GM19324 (cell line): ENCODE data around the gene ZFAND2A.

Source experiments
- ATAC-seq: cut with Tn5 transposase; IDR thresholded peaks from one replicate; pipeline ENCODE4 v1.9.1; 2021; ENCODE audit warnings: mild to moderate bottlenecking, moderate library complexity; ENCODE audit not compliant: unreplicated experiment, low FRiP score

The ZFAND2A gene

GRCh38 chr7:1111156-1111555 is 48.8 kb downstream of the ZFAND2A start:
- no peak for ATAC-seq

- no peak for ATAC-seq
These were observed 49.6 kb downstream of the ZFAND2A start for GRCh38 chr7:1110358-1110757.

GRCh38 chr7:1109581-1110310 is 50.2 kb downstream of the ZFAND2A start:
- ATAC-seq: no peak

- no peak for ATAC-seq
These were observed 51.6 kb downstream of the ZFAND2A start for GRCh38 chr7:1108264-1108920.

- no peak for ATAC-seq
These were observed 53.1 kb downstream of the ZFAND2A start for GRCh38 chr7:1106793-1107421.

GRCh38 chr7:1106063-1106792 is 53.8 kb downstream of the ZFAND2A start:
- ATAC-seq: no peak

GRCh38 chr7:1105189-1105588 is 54.8 kb downstream of the ZFAND2A start:
- no peak for ATAC-seq

- ATAC-seq: no peak
These were observed 55.3 kb downstream of the ZFAND2A start for GRCh38 chr7:1104516-1105179.

- ATAC-seq: no peak
These were observed 56.0 kb downstream of the ZFAND2A start for GRCh38 chr7:1103789-1104515.

- no peak for ATAC-seq
These were observed 56.8 kb downstream of the ZFAND2A start for GRCh38 chr7:1103009-1103788.
